SK-N-SH (cell line): ENCODE data around the gene ALDH3A2. TPM values are rescaled to one million over a fixed set of nuclear protein-coding genes. Genes with fewer than 3 reads are reported as not detected.
A peak's percentile ranks its signal among the peaks of the same experiment; 100 is the strongest.

Source experiments
- CTCF ChIA-PET: fragments of 300-600, 350-600 bp; formaldehyde crosslinking; extraction: SDS; loops from one replicate; lab custom pipeline; 2021; lab: Yijun Ruan, JAX
- POLR2A ChIA-PET: fragments of 350-600 bp; sonication (Branson Sonifier 250); formaldehyde crosslinking; extraction: SDS; loops from one replicate; lab custom pipeline; 2020; ENCODE audit warnings: antibody characterized with exemption, inconsistent platforms; lab: Yijun Ruan, JAX
- DNase-seq: peaks from one replicate; pipeline ENCODE4 v3.0.0; 2012
- H2AFZ ChIP-seq: fragments of 200-600 bp; sonication (generic); 2 replicates; pipeline ENCODE4 v1.8.1; 2016; ENCODE audit warnings: antibody characterized with exemption, mild to moderate bottlenecking, low read depth
- H3F3A ChIP-seq: fragments of 200-600 bp; sonication (generic); replicated peaks from 2 replicates; pipeline ENCODE3; 2016; ENCODE audit warnings: antibody characterized with exemption, mild to moderate bottlenecking; ENCODE audit not compliant: insufficient read depth
- H3K27ac ChIP-seq, 2 experiments: fragments of 200-500 bp in 1 of 2; fragments of 200-600 bp in 1 of 2; sonication (Bioruptor generic) in 1 of 2; sonication (generic), shearing (Covaris generic) in 1 of 2; 2 replicates each; pipeline versions ENCODE4 v1.5.1 to v1.6.1; 2014 to 2016; ENCODE audit warnings: low read depth in 2 of 2, inconsistent platforms in 1 of 2, low read length in 1 of 2, mild to moderate bottlenecking in 1 of 2, mixed read lengths in 1 of 2
- H3K27me3 ChIP-seq: fragments of 200-600 bp; sonication (generic), shearing (Covaris generic); 2 replicates; pipeline ENCODE4 v1.6.1; 2016; ENCODE audit warnings: mixed run types; ENCODE audit not compliant: insufficient read depth
- H3K36me3 ChIP-seq, 2 experiments: fragments of 200-500 bp in 1 of 2; fragments of 200-600 bp in 1 of 2; sonication (Bioruptor generic) in 1 of 2; sonication (generic) in 1 of 2; replicated peaks in 1 of 2; 2 replicates each; pipeline versions ENCODE3 to v1.5.1; 2014 to 2016; ENCODE audit warnings: low read length in 1 of 2, mild to moderate bottlenecking in 1 of 2; ENCODE audit not compliant: insufficient read depth in 2 of 2, control insufficient read depth in 1 of 2
- H3K4me1 ChIP-seq, 2 experiments: fragments of 200-500 bp in 1 of 2; fragments of 200-600 bp in 1 of 2; sonication (Bioruptor generic) in 1 of 2; sonication (generic), shearing (Covaris generic) in 1 of 2; 2 replicates each; pipeline versions ENCODE4 v1.5.1 to v1.6.1; 2014 to 2016; ENCODE audit warnings: low read depth in 1 of 2, low read length in 1 of 2, mixed run types in 1 of 2; ENCODE audit not compliant: insufficient read depth in 2 of 2, control insufficient read depth in 1 of 2
- H3K4me2 ChIP-seq: fragments of 200-600 bp; sonication (generic), shearing (Covaris generic); 2 replicates; pipeline ENCODE4 v1.6.1; 2017; ENCODE audit warnings: mixed run types
- H3K4me3 ChIP-seq, 2 experiments: fragments of 200-500 bp in 1 of 2; fragments of 200-600 bp in 1 of 2; sonication (Bioruptor generic) in 1 of 2; sonication (generic), shearing (Covaris generic) in 1 of 2; 2 replicates each; pipeline versions ENCODE4 v1.5.1 to v1.8.1; 2014 to 2016; ENCODE audit warnings: low read depth in 2 of 2, inconsistent platforms in 1 of 2, low read length in 1 of 2, mild to moderate bottlenecking in 1 of 2, mixed read lengths in 1 of 2, moderate library complexity in 1 of 2
- H3K79me2 ChIP-seq: fragments of 200-600 bp; sonication (generic); 2 replicates; pipeline ENCODE4 v1.8.1; 2017; ENCODE audit warnings: mild to moderate bottlenecking; ENCODE audit not compliant: insufficient read depth
- H3K9ac ChIP-seq: fragments of 200-600 bp; sonication (generic); 2 replicates; pipeline ENCODE4 v1.6.1; 2017; ENCODE audit warnings: mixed run types
- H3K9me2 ChIP-seq: fragments of 200-600 bp; sonication (generic); 2 replicates; pipeline ENCODE4 v1.6.1; 2017; ENCODE audit warnings: mixed run types
- H3K9me3 ChIP-seq: fragments of 200-600 bp; sonication (generic); 2 replicates; pipeline ENCODE4 v1.6.1; 2017; ENCODE audit warnings: mixed run types, mild to moderate bottlenecking, moderate library complexity
- H4K20me1 ChIP-seq: fragments of 200-600 bp; sonication (generic); 2 replicates; pipeline ENCODE4 v1.6.1; 2017; ENCODE audit warnings: mild to moderate bottlenecking, mixed run types; ENCODE audit not compliant: insufficient read depth
- CTCF ChIP-seq: fragments of 200-600 bp; sonication (generic); IDR thresholded peaks from 2 replicates; pipeline ENCODE4 v1.6.1; 2017; ENCODE audit warnings: antibody characterized with exemption, mild to moderate bottlenecking, moderate library complexity
- EP300 ChIP-seq, 2 experiments: IDR thresholded peaks; 2 replicates each; pipeline versions ENCODE4 v1.4.0 to v1.6.1; 2012; ENCODE audit warnings: borderline replicate concordance in 1 of 2, low read depth in 1 of 2, low read length in 1 of 2
- FOSL2 ChIP-seq: IDR thresholded peaks from 2 replicates; pipeline ENCODE4 v1.4.0; 2012; ENCODE audit warnings: low read depth, mild to moderate bottlenecking, moderate library complexity, borderline replicate concordance
- FOXM1 ChIP-seq: IDR thresholded peaks from 2 replicates; pipeline ENCODE4 v1.4.0; 2012; ENCODE audit warnings: low read depth, mild to moderate bottlenecking
- JUND ChIP-seq: IDR thresholded peaks from 2 replicates; pipeline ENCODE4 v1.4.0; 2012
- MEF2A ChIP-seq: IDR thresholded peaks from 2 replicates; pipeline ENCODE4 v1.4.0; 2012; ENCODE audit warnings: low read depth, borderline replicate concordance
- MXI1 ChIP-seq: IDR thresholded peaks from 2 replicates; pipeline ENCODE4 v1.6.1; 2012; ENCODE audit warnings: mild to moderate bottlenecking, low read depth, low read length, improper control_type of control experiment
- NRF1 ChIP-seq: IDR thresholded peaks from 2 replicates; pipeline ENCODE4 v1.6.1; 2012; ENCODE audit warnings: low read depth, mild to moderate bottlenecking, low read length
- POLR2AphosphoS5 ChIP-seq: IDR thresholded peaks from 2 replicates; pipeline ENCODE4 v1.6.1; 2012; ENCODE audit warnings: low read depth, low read length
- RAD21 ChIP-seq: IDR thresholded peaks from 2 replicates; pipeline ENCODE4 v1.6.1; 2012; ENCODE audit warnings: mild to moderate bottlenecking, low read length
- SIN3A ChIP-seq: IDR thresholded peaks from 2 replicates; pipeline ENCODE4 v1.6.1; 2012; ENCODE audit warnings: low read depth, mild to moderate bottlenecking, low read length, moderate library complexity, borderline replicate concordance
- TCF12 ChIP-seq: IDR thresholded peaks from 2 replicates; pipeline ENCODE4 v1.4.0; 2012
- WGBS: methylation state at CpG from one replicate; pipeline ENCODE4 v1.1.6; 2017; ENCODE audit warnings: low lambda C conversion rate; 5-methylcytosine and 5-hydroxymethylcytosine counted together
- polyA plus RNA-seq, 3 experiments: library from polyadenylated mRNA; depleted of rRNA; stranded (reverse); fragments of >200 nt; gene quantifications; 2 replicates each; pipeline ENCODE4 v1.2.3, GENCODE V29; 2012

ALDH3A2 gene
- polyA plus RNA-seq, 1 of the 3 experiments (the other 2 are of a cell fraction), result 16.6 TPM

DNA sequence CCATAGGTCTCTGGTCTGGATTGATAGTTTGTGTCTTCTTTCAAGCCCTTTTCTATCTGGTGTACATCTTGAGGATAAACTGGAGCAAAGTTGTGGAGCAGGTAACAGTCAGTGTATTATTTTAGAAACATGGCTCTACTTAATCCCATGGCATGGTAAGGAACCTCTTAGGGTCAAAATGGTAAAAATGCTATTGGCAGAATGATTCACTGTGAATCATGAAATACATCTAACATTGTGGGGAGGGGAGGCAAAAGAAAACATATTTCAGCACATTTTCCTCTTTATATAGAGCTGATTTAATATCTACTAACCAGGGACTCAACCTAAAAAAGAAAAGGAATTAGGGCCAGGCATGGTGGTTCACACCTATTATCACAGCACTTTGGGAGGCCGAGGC lies 17.9 kb upstream of the ALDH3A2 start:
- Histone ChIP-seq H3K4me3 (no peak overlapping the region), H3K9ac (no peak overlapping the region), H3K9me2 (no peaks in the 10 kb centered on the region), H3K4me1 (no peaks in the 10 kb centered on the region), H3K4me2 (0 out of 2 replicates have a peak overlapping the region, but pooled peaks have one; percentile 29), H2AFZ (no peak overlapping the region), H3F3A (peaks cover 3% of the 10 kb centered on the region), H4K20me1 (no peaks in the 10 kb centered on the region), H3K9me3 (no peaks in the 10 kb centered on the region), H3K36me3 (no peaks in the 10 kb centered on the region), H3K27ac (no peak overlapping the region), H3K79me2 (no peaks in the 10 kb centered on the region), H3K27me3 (no peaks in the 10 kb centered on the region)
- DNase-seq, result no peak
- WGBS, result 90% methylated on average over 1 of the region's 1 CpG
- peak; percentile 33; the same call in 1 of the 2 replicates for TF ChIP-seq FOSL2
- TF ChIP-seq RAD21, result no peak
- POLR2A ChIA-PET, result no interaction called here
- CTCF ChIA-PET, result no interaction called here

DNA sequence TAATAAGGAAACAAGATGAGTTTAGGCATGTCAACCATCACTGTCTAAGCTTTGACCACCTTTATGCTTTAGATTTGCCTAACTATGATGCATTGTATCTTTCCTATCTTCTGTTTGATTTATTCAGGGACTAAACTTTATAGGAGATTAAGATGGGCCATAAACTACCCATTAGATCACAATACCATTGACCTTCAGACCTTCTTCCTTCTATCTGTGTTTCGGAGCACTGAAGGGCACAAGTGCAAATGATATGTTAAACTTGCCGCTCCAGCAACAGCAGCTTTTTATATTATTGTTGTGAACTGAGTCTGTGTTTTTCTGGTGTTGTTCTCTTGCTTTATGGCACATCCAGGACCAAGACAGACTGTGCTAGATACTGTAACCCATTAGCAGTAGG lies 16.6 kb upstream of the ALDH3A2 start:
- H2AFZ ChIP-seq, result no peak overlapping the region
- no peaks in the 10 kb centered on the region for H3K79me2 ChIP-seq
- CTCF ChIA-PET, result interaction anchor here (0.9 to 1.3 kb wide), 3 partner anchors 9 to 132 kb away, joined by 3 to 5 read pairs (median 4); no protein-coding TSS in a partner anchor
- DNase-seq, result no peak
- H3F3A ChIP-seq, result peaks cover 3% of the 10 kb centered on the region
- no peak overlapping the region for H3K27ac ChIP-seq
- H3K9ac ChIP-seq, result no peak overlapping the region
- TF ChIP-seq SIN3A (no peak), JUND (no peak), FOXM1 (no peak), EP300 (IDR thresholded peaks at IDR 0.05; ENCODE audit: borderline replicate concordance in 1 of 2, low read depth in 1 of 2, low read length in 1 of 2) (no peak), RAD21 (no peak), POLR2AphosphoS5 (no peak)
- 91% methylated on average over 2 of the region's 2 CpGs for WGBS
- H3K4me2 ChIP-seq, result no peak overlapping the region
- H4K20me1 ChIP-seq, result no peaks in the 10 kb centered on the region
- no peaks in the 10 kb centered on the region for H3K9me2 ChIP-seq
- H3K4me3 ChIP-seq, result no peak overlapping the region
- no peaks in the 10 kb centered on the region for H3K4me1 ChIP-seq
- no peaks in the 10 kb centered on the region for H3K36me3 ChIP-seq
- POLR2A ChIA-PET, result no interaction called here
- no peaks in the 10 kb centered on the region for H3K9me3 ChIP-seq
- H3K27me3 ChIP-seq, result no peaks in the 10 kb centered on the region

DNA sequence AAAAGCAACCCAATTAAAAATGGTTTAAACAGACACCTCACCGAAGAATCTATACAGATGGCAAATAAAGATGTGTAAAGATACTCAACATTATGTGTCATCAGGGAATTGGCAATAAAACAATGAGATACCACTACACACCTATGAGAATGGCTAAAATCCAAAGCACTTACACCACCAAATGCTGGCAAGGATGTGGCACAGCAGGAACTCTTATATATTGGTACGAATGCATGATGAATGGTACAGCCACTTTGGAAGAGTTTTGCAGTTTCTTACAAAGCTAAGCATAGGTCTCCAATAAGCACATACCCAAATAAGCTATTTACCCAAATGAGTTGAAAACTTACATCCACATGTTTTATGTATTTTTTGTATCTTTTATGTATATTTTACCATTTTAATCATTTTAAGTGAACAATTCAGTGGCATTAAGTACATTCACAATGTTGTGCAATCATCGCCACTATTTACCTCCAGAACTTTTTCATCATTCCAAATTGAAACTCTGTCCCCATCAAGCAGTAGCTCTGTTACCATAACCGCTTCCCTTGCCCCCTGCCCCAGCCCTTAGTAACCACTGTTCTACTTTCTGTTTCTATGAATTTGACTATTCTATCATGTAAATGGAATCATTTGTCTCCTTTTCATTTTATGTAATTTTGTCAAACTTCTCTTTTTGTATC lies 6.7 kb upstream of the ALDH3A2 start:
- CTCF ChIA-PET, result interaction anchor here (0.9 kb wide), 1 partner anchor 125 kb away, joined by 3 read pairs; no protein-coding TSS in a partner anchor
- Histone ChIP-seq H2AFZ (no peak overlapping the region), H3K36me3 (no peaks in the 10 kb centered on the region), H3K27ac (no peak overlapping the region), H3K4me2 (no peak overlapping the region), H3F3A (no peaks in the 10 kb centered on the region), H3K27me3 (no peaks in the 10 kb centered on the region), H3K9me3 (no peaks in the 10 kb centered on the region), H3K9ac (no peak overlapping the region), H3K4me3 (no peak overlapping the region), H4K20me1 (no peaks in the 10 kb centered on the region)
- POLR2A ChIA-PET, result no interaction called here
- 82% methylated on average over 4 of the region's 4 CpGs for WGBS
- TF ChIP-seq POLR2AphosphoS5 (no peak), MEF2A (no peak), TCF12 (no peak), MXI1 (no peak), CTCF (no peak), FOSL2 (no peak), NRF1 (no peak), FOXM1 (no peak)
- TF ChIP-seq, all 33 proteins: peak for 0
- H3K4me1 ChIP-seq, result peaks cover 0 to 2% of the 10 kb centered on the region in 2 experiments; a peak in 2 of 4 replicates
- H3K79me2 ChIP-seq, result no peaks in the 10 kb centered on the region
- no peaks in the 10 kb centered on the region for H3K9me2 ChIP-seq
- DNase-seq, result no peak
